HepG2 (cell line): ENCODE data around the gene GPR152. TPM values are rescaled to one million over a fixed set of nuclear protein-coding genes. Genes with fewer than 3 reads are reported as not detected.

ENCODE experiments used
- BORCS8-MEF2B ChIP-seq: sonication (generic); formaldehyde crosslinking; IDR thresholded peaks from 2 replicates; pipeline ENCODE4 v1.8.0; 2022; ENCODE audit warnings: mild to moderate bottlenecking, missing genetic modification reagents
- ERF ChIP-seq: IDR thresholded peaks from 2 replicates; pipeline ENCODE4 v1.6.1; 2018; ENCODE audit warnings: missing biosample characterization, missing genetic modification reagents
- PATZ1 ChIP-seq: sonication (generic); formaldehyde crosslinking; IDR thresholded peaks from 2 replicates; pipeline ENCODE4 v1.4.0; 2020; ENCODE audit warnings: missing genetic modification reagents
- SIN3B ChIP-seq: fragments of 150-350 bp; IDR thresholded peaks from 2 replicates; pipeline ENCODE4 v1.6.1; 2014; ENCODE audit warnings: low read length
- SIX4 ChIP-seq: sonication (generic); formaldehyde crosslinking; IDR thresholded peaks from 2 replicates; pipeline ENCODE4 v1.4.0; 2020; ENCODE audit warnings: missing genetic modification reagents
- TFE3 ChIP-seq: IDR thresholded peaks from 2 replicates; pipeline ENCODE4 v1.6.1; 2016
- ZBTB38 ChIP-seq: sonication (generic); formaldehyde crosslinking; IDR thresholded peaks from 2 replicates; pipeline ENCODE4 v1.5.1; 2020; ENCODE audit warnings: mild to moderate bottlenecking, missing genetic modification reagents
- ZNF274 ChIP-seq: sonication (generic); formaldehyde crosslinking; IDR thresholded peaks from 2 replicates; pipeline ENCODE4 v1.5.1; 2020; ENCODE audit warnings: mild to moderate bottlenecking, missing genetic modification reagents
- ZNF354B ChIP-seq: sonication (generic); formaldehyde crosslinking; IDR thresholded peaks from 2 replicates; pipeline ENCODE4 v1.8.0; 2022; ENCODE audit warnings: mild to moderate bottlenecking, missing genetic modification reagents
- ZNF431 ChIP-seq: sonication (generic); formaldehyde crosslinking; IDR thresholded peaks from 2 replicates; pipeline ENCODE4 v1.9.0; 2022; ENCODE audit warnings: missing genetic modification reagents, low read depth, mild to moderate bottlenecking, borderline replicate concordance
- ZNF609 ChIP-seq: sonication (generic); formaldehyde crosslinking; IDR thresholded peaks from 2 replicates; pipeline ENCODE4 v1.4.0; 2020; ENCODE audit warnings: mild to moderate bottlenecking, missing genetic modification reagents, borderline replicate concordance
- ZNF772 ChIP-seq: sonication (generic); formaldehyde crosslinking; IDR thresholded peaks from 2 replicates; pipeline ENCODE4 v1.5.0; 2020; ENCODE audit warnings: mild to moderate bottlenecking, missing genetic modification reagents
- polyA plus RNA-seq, 8 experiments: library from polyadenylated mRNA; depleted of rRNA in 3 of 8; stranded (reverse) in 7 of 8; unstranded in 1 of 8; fragments of >200 nt; fragmentation: Illumina TruSeq in 4 of 8; extraction: Trizol in 4 of 8; gene quantifications; 2 replicates each; pipeline versions ENCODE4 v1.2.1 to v1.2.3, GENCODE V29; 2011 to 2016; ENCODE audit warnings: low read depth in 4 of 8, missing spikeins in 1 of 8, mixed read lengths in 1 of 8; ENCODE audit not compliant: insufficient read depth in 1 of 8
- total RNA-seq, 5 experiments: library from RNA; depleted of rRNA; stranded (reverse); fragments of >200 nt; fragmentation: Illumina TruSeq; extraction: Trizol; gene quantifications; 2 replicates each; pipeline ENCODE4 v1.2.3, GENCODE V29; 2016; ENCODE audit warnings: low read depth in 1 of 5
- TF ChIP-seq, protein P1 (sequence below): sonication (generic); formaldehyde crosslinking; IDR thresholded peaks from 2 replicates; pipeline ENCODE4 v1.8.0; 2022; ENCODE audit warnings: mild to moderate bottlenecking, missing genetic modification reagents
- TF ChIP-seq, protein P2 (sequence below): sonication (generic); formaldehyde crosslinking; IDR thresholded peaks from 2 replicates; pipeline ENCODE4 v1.8.0; 2022; ENCODE audit warnings: mild to moderate bottlenecking, missing genetic modification reagents, moderate library complexity

Gene GPR152
- total and polyA plus RNA-seq, 2 of the 13 experiments (the other 11 are each of a cell fraction or from before 2014, with no cell fraction given): not detected

DNA sequence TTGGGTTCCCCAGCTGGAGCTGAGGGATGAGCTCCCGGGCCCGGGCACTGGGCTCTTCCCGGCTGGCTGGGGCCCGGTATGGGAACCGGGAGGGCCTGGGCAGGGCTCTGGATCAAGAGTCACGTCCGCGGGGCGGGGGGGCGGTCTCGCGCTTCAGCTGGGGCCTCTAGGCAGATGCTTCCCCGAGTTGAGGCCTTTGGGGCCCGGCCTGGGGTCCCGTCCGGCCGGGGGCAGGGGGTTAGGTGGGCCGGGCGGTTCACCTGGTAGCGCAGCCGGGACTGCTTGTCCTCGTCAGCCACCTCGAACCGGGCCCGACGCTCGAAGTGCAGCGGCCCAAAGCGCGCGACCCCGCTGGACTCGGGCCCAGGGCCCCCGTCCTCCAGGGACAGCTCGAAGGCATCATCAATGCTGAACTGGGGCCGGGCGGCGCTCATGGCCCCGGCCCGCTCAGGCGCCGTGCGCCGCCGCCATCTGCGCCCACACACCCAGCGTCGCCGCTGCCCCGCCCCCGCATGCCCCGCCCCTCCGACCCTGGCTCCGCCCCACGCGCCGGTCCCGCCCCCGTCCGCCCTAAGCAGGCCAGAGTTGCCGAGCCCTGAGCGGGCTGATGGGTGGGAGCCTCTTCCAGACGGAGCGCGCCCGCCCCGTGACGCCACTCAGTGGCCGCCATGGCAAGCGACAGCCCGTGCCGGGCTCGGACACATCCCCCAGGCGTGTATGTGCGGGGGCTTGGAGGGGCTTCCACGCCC, 16.4 kb upstream of the GPR152 start, which contains the start of gene TMEM134 (continued):
- TF ChIP-seq ZNF431 (CRISPR knock-in tag) (peak; percentile 69; the same call in 1 of the 2 replicates), BORCS8-MEF2B (peak; percentile 63), ZNF772 (no peak; the same call in 1 of the 2 replicates), ZNF354B (CRISPR knock-in tag) (no peak), SIN3B (no peak), TFE3 (CRISPR knock-in tag) (peak; percentile 67; the same call in 1 of the 2 replicates), ZBTB38 (CRISPR knock-in tag) (peak; percentile 81), PATZ1 (peak; percentile 78), SIX4 (CRISPR knock-in tag) (no peak), ZNF609 (CRISPR knock-in tag) (0 out of 2 replicates have a peak, but pooled peaks have one; percentile 20), ERF (CRISPR knock-in tag) (peak; percentile 93), ZNF274 (no peak; the same call in 1 of the 2 replicates)
- TF ChIP-seq, protein P1, sequence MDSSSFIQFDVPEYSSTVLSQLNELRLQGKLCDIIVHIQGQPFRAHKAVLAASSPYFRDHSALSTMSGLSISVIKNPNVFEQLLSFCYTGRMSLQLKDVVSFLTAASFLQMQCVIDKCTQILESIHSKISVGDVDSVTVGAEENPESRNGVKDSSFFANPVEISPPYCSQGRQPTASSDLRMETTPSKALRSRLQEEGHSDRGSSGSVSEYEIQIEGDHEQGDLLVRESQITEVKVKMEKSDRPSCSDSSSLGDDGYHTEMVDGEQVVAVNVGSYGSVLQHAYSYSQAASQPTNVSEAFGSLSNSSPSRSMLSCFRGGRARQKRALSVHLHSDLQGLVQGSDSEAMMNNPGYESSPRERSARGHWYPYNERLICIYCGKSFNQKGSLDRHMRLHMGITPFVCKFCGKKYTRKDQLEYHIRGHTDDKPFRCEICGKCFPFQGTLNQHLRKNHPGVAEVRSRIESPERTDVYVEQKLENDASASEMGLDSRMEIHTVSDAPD (CRISPR knock-in tag): no peak
- TF ChIP-seq, protein P2, sequence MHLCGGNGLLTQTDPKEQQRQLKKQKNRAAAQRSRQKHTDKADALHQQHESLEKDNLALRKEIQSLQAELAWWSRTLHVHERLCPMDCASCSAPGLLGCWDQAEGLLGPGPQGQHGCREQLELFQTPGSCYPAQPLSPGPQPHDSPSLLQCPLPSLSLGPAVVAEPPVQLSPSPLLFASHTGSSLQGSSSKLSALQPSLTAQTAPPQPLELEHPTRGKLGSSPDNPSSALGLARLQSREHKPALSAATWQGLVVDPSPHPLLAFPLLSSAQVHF: 0 out of 2 replicates have a peak, but pooled peaks have one; percentile 24
